Psoas muscle (tissue), 8 donors: ENCODE results near the gene PAFAH1B1. TPM values are rescaled to one million over a fixed set of nuclear protein-coding genes. Genes with fewer than 3 reads are reported as not detected.

Experiments
- ATAC-seq, 4 donors: fragments of 200-7000 bp; cut with Tn5 transposase; one replicate each; pipeline ENCODE4 v1.9.1; 2020; ENCODE audit warnings: moderate library complexity in 3 of 4, mild to moderate bottlenecking in 2 of 4
- DNase-seq, 2 donors: peaks; one replicate each; pipeline ENCODE4 v3.0.0-alpha.2; 2020
- H3K27ac ChIP-seq: fragments of 200-600 bp; one replicate; pipeline ENCODE4 v1.8.0; 2022
- H3K27me3 ChIP-seq, 3 donors: fragments of 200-600 bp in 1 of 3; one replicate each; pipeline versions ENCODE4 v1.6.1 to v1.8.0; 2013 to 2022; ENCODE audit warnings: low read length in 2 of 3, mild to moderate bottlenecking in 2 of 3, moderate library complexity in 1 of 3; ENCODE audit not compliant: insufficient read depth in 3 of 3
- H3K36me3 ChIP-seq, 2 donors: fragments of 200-600 bp in 1 of 2; one replicate each; pipeline versions ENCODE4 v1.6.1 to v1.8.0; 2013 to 2022; ENCODE audit warnings: low read depth in 1 of 2, mild to moderate bottlenecking in 1 of 2, moderate library complexity in 1 of 2; ENCODE audit not compliant: insufficient read depth in 1 of 2
- H3K4me1 ChIP-seq: fragments of 200-600 bp; one replicate; pipeline ENCODE4 v1.8.0; 2022
- H3K4me3 ChIP-seq: fragments of 200-600 bp; one replicate; pipeline ENCODE4 v1.8.0; 2022; ENCODE audit warnings: mild to moderate bottlenecking
- H3K9me3 ChIP-seq: fragments of 200-600 bp; one replicate; pipeline ENCODE4 v1.8.0; 2022
- WGBS, 3 donors: extraction: QIAGEN DNeasy Blood & Tissue Kit; methylation state at CpG; one replicate each; pipeline versions ENCODE4 v1.1.6 to v1.1.7; 2013; 5-methylcytosine and 5-hydroxymethylcytosine counted together
- intact Hi-C, 2 donors: fragments of 100-400 bp; cut with DNase I; formaldehyde crosslinking; loops; one replicate each; pipeline versions ENCODE4 v1.11.0 to v1.14.2; 2022
- polyA plus RNA-seq, 3 donors: library from polyadenylated mRNA; stranded (reverse); fragments of 200-250 nt; gene quantifications; one replicate each; pipeline ENCODE4 v1.2.3, GENCODE V29; 2013
- total RNA-seq, 4 donors: library from RNA; stranded (reverse); fragmentation: NEBNext Ultra II Directional in 2 of 4; extraction: Animal tissue kit (Norgen Biotek cat#: 25700) in 2 of 4; gene quantifications; one replicate each; pipeline versions ENCODE4 v1.2.1 to v1.2.4, GENCODE V29; 2021 to 2023
- TF ChIP-seq, protein P1 (sequence below): fragments of 200-600 bp; IDR thresholded peaks from one replicate; pipeline ENCODE4 v1.8.0; 2022; ENCODE audit warnings: antibody characterized with exemption
- donor health status: healthy with polysubstance abuse.
- donor health status: DM: no; HTN: no; CAD: no; lungs with moderate emphysema.
- donor health status: Bipolar disorder and iron deficiency.
- donor health status: healthy.
- donor health status: DM: yes; HTN: yes; CAD: no.
- donor health status: DM: no; HTN: no; CAD: no.
- donor health status: DM: no; HTN: no; CAD: no.
- donor health status: DM: yes; HTN: yes; CAD: no.

PAFAH1B1 gene
- total and polyA plus RNA-seq, 7 donors = 43.8 to 168 (median 141) TPM

DNA sequence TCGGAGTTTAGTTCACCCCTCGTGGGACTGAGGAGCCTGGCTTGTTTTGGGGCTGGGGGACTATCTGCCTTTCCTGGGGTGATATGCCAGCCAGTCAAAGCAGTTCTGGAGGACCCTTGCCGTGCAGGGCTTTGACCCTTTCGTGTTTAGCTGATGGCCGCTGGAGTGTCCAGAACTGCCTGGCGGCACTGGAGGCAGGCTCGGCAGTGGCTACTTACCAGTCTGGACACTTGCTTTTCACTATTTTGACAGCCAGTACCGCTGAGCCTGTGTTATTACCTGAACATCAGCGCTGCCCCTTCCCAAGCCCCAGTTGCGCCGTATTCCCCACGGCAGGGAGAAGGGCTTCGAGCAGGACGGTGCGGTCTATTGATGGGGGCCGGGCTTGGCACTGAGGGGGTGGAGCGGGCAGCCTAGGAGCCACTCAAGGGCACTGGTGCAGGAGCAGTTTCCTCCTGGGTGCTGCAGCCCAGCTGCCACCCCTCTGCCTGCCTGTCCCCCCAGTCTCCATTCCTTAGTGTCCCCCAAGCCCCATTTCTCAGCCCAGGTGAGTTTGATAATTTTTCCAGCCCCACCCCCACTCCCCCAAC is 137.4 kb downstream of the PAFAH1B1 start:
- intact Hi-C loops = no loop called here
- 71 to 79% (median 74%) methylated on average over 17 of the region's 17 CpGs for WGBS, 3 donors

DNA sequence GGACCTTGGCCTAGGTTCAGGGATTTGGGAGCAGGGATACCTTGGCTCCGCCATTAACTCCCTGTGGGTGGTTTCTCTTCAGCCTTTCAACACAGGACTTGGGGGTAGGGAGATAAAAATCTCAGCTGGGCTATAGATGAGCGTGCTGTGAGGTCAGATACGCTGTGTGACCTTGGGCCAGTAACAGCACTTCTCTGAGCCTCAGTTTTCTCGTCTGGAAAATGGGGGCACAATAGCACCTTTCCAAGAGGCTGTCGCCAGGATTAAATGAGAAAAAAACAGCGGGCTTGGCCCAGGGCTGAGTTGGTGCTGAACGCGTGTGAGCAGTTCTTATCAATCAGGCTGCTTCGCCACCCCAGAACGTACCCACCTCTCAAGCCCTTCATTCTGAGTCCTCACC is 138.4 kb downstream of the PAFAH1B1 start:
- Histone ChIP-seq H3K4me3 (no peak overlapping the region), H3K36me3 (no peaks in the 10 kb centered on the region), H3K27ac (no peak overlapping the region), H3K4me1 (no peaks in the 10 kb centered on the region), H3K9me3 (no peaks in the 10 kb centered on the region), H3K27me3 (peaks cover 0 to 11% (median 0%) of the 10 kb centered on the region in 3 donors)
- TF ChIP-seq, protein P1, sequence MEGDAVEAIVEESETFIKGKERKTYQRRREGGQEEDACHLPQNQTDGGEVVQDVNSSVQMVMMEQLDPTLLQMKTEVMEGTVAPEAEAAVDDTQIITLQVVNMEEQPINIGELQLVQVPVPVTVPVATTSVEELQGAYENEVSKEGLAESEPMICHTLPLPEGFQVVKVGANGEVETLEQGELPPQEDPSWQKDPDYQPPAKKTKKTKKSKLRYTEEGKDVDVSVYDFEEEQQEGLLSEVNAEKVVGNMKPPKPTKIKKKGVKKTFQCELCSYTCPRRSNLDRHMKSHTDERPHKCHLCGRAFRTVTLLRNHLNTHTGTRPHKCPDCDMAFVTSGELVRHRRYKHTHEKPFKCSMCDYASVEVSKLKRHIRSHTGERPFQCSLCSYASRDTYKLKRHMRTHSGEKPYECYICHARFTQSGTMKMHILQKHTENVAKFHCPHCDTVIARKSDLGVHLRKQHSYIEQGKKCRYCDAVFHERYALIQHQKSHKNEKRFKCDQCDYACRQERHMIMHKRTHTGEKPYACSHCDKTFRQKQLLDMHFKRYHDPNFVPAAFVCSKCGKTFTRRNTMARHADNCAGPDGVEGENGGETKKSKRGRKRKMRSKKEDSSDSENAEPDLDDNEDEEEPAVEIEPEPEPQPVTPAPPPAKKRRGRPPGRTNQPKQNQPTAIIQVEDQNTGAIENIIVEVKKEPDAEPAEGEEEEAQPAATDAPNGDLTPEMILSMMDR = no peak
- no peak for DNase-seq
- ATAC-seq = no peak
- WGBS, 3 donors = 84 to 88% (median 85%) methylated on average over 10 of the region's 10 CpGs
- intact Hi-C loops = no loop called here

More for the DNA sequence above, 137.4 kb downstream of the PAFAH1B1 start:
- Histone ChIP-seq H3K36me3 (no peaks in the 10 kb centered on the region), H3K4me1 (no peaks in the 10 kb centered on the region), H3K9me3 (no peaks in the 10 kb centered on the region), H3K27ac (no peak overlapping the region), H3K27me3 (peaks cover 0 to 11% (median 0%) of the 10 kb centered on the region in 3 donors), H3K4me3 (no peak overlapping the region)
- TF ChIP-seq, protein P1 = no peak
- no peak for DNase-seq
- ATAC-seq = no peak

DNA sequence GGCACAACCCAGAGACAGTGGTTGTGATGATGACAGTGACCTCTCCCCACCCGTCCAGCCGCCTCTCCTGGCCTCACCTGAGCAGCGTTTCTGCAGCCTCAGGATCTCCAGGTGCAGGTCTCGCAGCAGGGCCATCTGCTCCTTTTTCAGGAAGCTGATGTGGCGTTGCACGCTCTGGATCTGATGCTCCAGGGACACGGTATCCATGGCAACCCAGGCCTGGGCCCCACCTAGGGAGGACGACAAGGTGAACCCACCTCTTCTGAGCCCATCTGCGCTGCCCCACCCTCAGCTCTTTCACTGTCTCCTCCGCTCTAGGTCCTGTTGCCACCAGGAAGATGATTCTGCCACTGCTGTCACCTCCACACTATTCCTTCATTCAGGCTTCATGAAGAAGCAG is 141.5 kb downstream of the PAFAH1B1 start:
- WGBS, 3 donors = 82 to 88% (median 84%) methylated on average over 10 of the region's 10 CpGs
- H3K4me3 ChIP-seq = no peak overlapping the region
- TF ChIP-seq, protein P1 = no peak
- no peak for ATAC-seq
- intact Hi-C loops = no loop called here
- DNase-seq = no peak
- peaks cover 0 to 11% (median 0%) of the 10 kb centered on the region in 3 donors for H3K27me3 ChIP-seq
- no peak overlapping the region for H3K27ac ChIP-seq
- no peaks in the 10 kb centered on the region for H3K4me1 ChIP-seq
- no peaks in the 10 kb centered on the region for H3K36me3 ChIP-seq
- H3K9me3 ChIP-seq = no peaks in the 10 kb centered on the region

Other genes starting within 250 kb of the PAFAH1B1 start
- gene MNT, start 192.6 kb upstream of the PAFAH1B1 start, total RNA-seq = 10 to 100 TPM in 1 of 4 donors, 1 to 10 TPM in 3; 6.6 to 11.7 (median 8.0) TPM
- 1 to 10 TPM; 2.5 to 9.2 (median 4.3) TPM for gene MNT, start 192.6 kb upstream of the PAFAH1B1 start, polyA plus RNA-seq
- gene METTL16, start 81.8 kb upstream of the PAFAH1B1 start, total RNA-seq = 10 to 100 TPM; 20.9 to 33.0 (median 24.0) TPM
- 10 to 100 TPM; 11.2 to 26.9 (median 17.1) TPM for gene METTL16, start 81.8 kb upstream of the PAFAH1B1 start, polyA plus RNA-seq
- 100 to 1,000 TPM; 105 to 218 (median 132) TPM for gene CLUH, start 118.1 kb downstream of the PAFAH1B1 start, total RNA-seq
- 100 to 1,000 TPM in 2 of 3 donors, 10 to 100 TPM in 1; 92.2 to 130 (median 117) TPM for gene CLUH, start 118.1 kb downstream of the PAFAH1B1 start, polyA plus RNA-seq
- under 1 TPM in 1 of 4 donors, not detected in 3; 0.23 TPM for gene CCDC92B, start 156.0 kb downstream of the PAFAH1B1 start, total RNA-seq
- gene CCDC92B, start 156.0 kb downstream of the PAFAH1B1 start, polyA plus RNA-seq = under 1 TPM; 0.01 to 0.09 (median 0.04) TPM
- 1 to 10 TPM in 1 of 4 donors, under 1 TPM in 3; 0.42 to 2.0 (median 0.89) TPM for gene RAP1GAP2, start 202.8 kb downstream of the PAFAH1B1 start, total RNA-seq
- 1 to 10 TPM in 1 of 3 donors, under 1 TPM in 2; 0.25 to 1.9 (median 0.47) TPM for gene RAP1GAP2, start 202.8 kb downstream of the PAFAH1B1 start, polyA plus RNA-seq